ENCODE results near the gene MMP14. TPM values are rescaled to one million over a fixed set of nuclear protein-coding genes. Genes with fewer than 3 reads are reported as not detected.

MMP14 gene
- total and polyA plus RNA-seq, 7 donors: 7.6 to 18.5 (median 14.0) TPM

- Histone ChIP-seq H3K4me3 (no peak overlapping the region), H3K27me3 (ENCODE audit: insufficient read depth in 3 of 3, low read length in 2 of 3) (peaks cover 0 to 2% (median 0%) of the 10 kb centered on the region in 3 donors), H3K4me1 (no peaks in the 10 kb centered on the region), H3K36me3 (ENCODE audit: insufficient read depth in 1 of 2, low read depth in 1 of 2) (no peaks in the 10 kb centered on the region), H3K9me3 (no peaks in the 10 kb centered on the region), H3K27ac (no peak overlapping the region)
- intact Hi-C loops (cut with DNase I): loop anchor here in 1 of 2 donors (10.0 kb wide), 1 partner anchor 428 kb away; no protein-coding TSS in a partner anchor
- no peak for TF ChIP-seq CTCF (IDR thresholded peaks at IDR 0.05)
- DNase-seq: no peak
- no peak for ATAC-seq
- WGBS, 3 donors: 88 to 91% (median 90%) methylated on average over 9 of the region's 9 CpGs
Observed at GRCh38 chr14:22813145-22813544, 23.2 kb upstream of the MMP14 start.

- Histone ChIP-seq H3K9me3 (no peaks in the 10 kb centered on the region), H3K4me3 (no peak overlapping the region), H3K36me3 (ENCODE audit: insufficient read depth in 1 of 2, low read depth in 1 of 2) (no peaks in the 10 kb centered on the region), H3K27me3 (ENCODE audit: insufficient read depth in 3 of 3, low read length in 2 of 3) (peaks cover 0 to 4% (median 0%) of the 10 kb centered on the region in 3 donors), H3K4me1 (no peaks in the 10 kb centered on the region), H3K27ac (no peak overlapping the region)
- DNase-seq: no peak
- TF ChIP-seq CTCF (IDR thresholded peaks at IDR 0.05): no peak
- intact Hi-C loops (cut with DNase I): loop anchor here in 1 of 2 donors (10.0 kb wide), 1 partner anchor 430 kb away; no protein-coding TSS in a partner anchor
- ATAC-seq: no peak
- 69 to 83% (median 74%) methylated on average over 7 of the region's 7 CpGs for WGBS, 3 donors
Observed at GRCh38 chr14:22814373-22814772, 22.0 kb upstream of the MMP14 start.

- intact Hi-C loops (cut with DNase I): loop anchor here (5.0 to 10.0 kb wide), 3 partner anchors 163 to 430 kb away; no protein-coding TSS in a partner anchor
- Histone ChIP-seq H3K4me3 (peak within 1 kb of the TSS; percentile 34), H3K9me3 (no peaks in the 10 kb centered on the region), H3K36me3 (ENCODE audit: insufficient read depth in 1 of 2, low read depth in 1 of 2) (no peaks in the 10 kb centered on the region), H3K27me3 (ENCODE audit: insufficient read depth in 3 of 3, low read length in 2 of 3) (peaks cover 0 to 4% (median 0%) of the 10 kb centered on the region in 3 donors), H3K27ac (no peak within 1 kb of the TSS), H3K4me1 (no peaks in the 10 kb centered on the region)
- no peak for TF ChIP-seq CTCF (IDR thresholded peaks at IDR 0.05)
- 22 to 26% (median 23%) methylated on average over 10 of the region's 10 CpGs for WGBS, 3 donors
- no peak for DNase-seq
- ATAC-seq: no peak
Observed at GRCh38 chr14:22814941-22815713, 21.3 kb upstream of the MMP14 start, which contains the start of gene SLC7A7. SLC7A7 (minus strand) TSS chr14:22815435; CDS start chr14:22813398, 2,037 bp downstream.

- TF ChIP-seq CTCF (IDR thresholded peaks at IDR 0.05): no peak
- ATAC-seq (no peak), DNase-seq (no peak)
- 20 to 33% (median 25%) methylated on average over 9 to 10 of the region's 10 CpGs for WGBS, 3 donors
- intact Hi-C loops (cut with DNase I): loop anchor here (5.0 to 10.0 kb wide), 3 partner anchors 167 to 435 kb away; no protein-coding TSS in a partner anchor
- no peaks in the 10 kb centered on the region for H3K4me1 ChIP-seq
- no peaks in the 10 kb centered on the region for H3K9me3 ChIP-seq
- peak overlapping the region; percentile 42 for H3K4me3 ChIP-seq
- no peaks in the 10 kb centered on the region for H3K36me3 ChIP-seq (ENCODE audit: insufficient read depth in 1 of 2, low read depth in 1 of 2)
- H3K27ac ChIP-seq: no peak overlapping the region
- peaks cover 0 to 2% (median 0%) of the 10 kb centered on the region in 3 donors for H3K27me3 ChIP-seq (ENCODE audit: insufficient read depth in 3 of 3, low read length in 2 of 3)
Observed at GRCh38 chr14:22819151-22819988, 17.0 kb upstream of the MMP14 start.

Data from psoas muscle (tissue), 8 donors.